IMR-90 (cell line): Measurements from ENCODE around the gene SSU72. TPM values are rescaled to one million over a fixed set of nuclear protein-coding genes. Genes with fewer than 3 reads are reported as not detected.

Source experiments
- ATAC-seq: fragments of 200-7000 bp; cut with Tn5 transposase; 2 replicates; pipeline ENCODE4 v1.9.1; 2020; ENCODE audit warnings: low read depth, mild to moderate bottlenecking, moderate library complexity
- BruUV-seq: library from RNA; stranded (reverse); fragments of 400-500 nt; replicated peaks from 2 replicates; lab custom pipeline; 2021; lab: Mats Ljungman, UMichigan
- CTCF ChIA-PET: fragments of 300-600 bp; formaldehyde crosslinking; extraction: SDS; loops from one replicate; lab custom pipeline; 2021; ENCODE audit warnings: antibody characterized with exemption; lab: Yijun Ruan, JAX
- POLR2A ChIA-PET: fragments of 300-600 bp; sonication (Branson Sonifier 250); formaldehyde crosslinking; loops from one replicate; lab custom pipeline; 2022; ENCODE audit warnings: antibody characterized with exemption; ENCODE audit not compliant: unreplicated experiment; lab: Charles Lee
- DNase-seq: peaks from one replicate; pipeline ENCODE4 v3.0.0; 2013
- H2AFZ ChIP-seq: replicated peaks from 2 replicates; pipeline ENCODE3; 2013; ENCODE audit warnings: low read length, mild to moderate bottlenecking; ENCODE audit not compliant: poor library complexity
- H2AK5ac ChIP-seq: 2 replicates; pipeline ENCODE4 v1.6.1; 2013; ENCODE audit warnings: low read depth, low read length, inconsistent platforms
- H2AK9ac ChIP-seq: replicated peaks from 2 replicates; pipeline ENCODE3; 2013; ENCODE audit warnings: mild to moderate bottlenecking, low read depth, low read length, moderate library complexity; ENCODE audit not compliant: poor library complexity
- H2BK120ac ChIP-seq: 2 replicates; pipeline ENCODE4 v1.6.1; 2013; ENCODE audit warnings: low read depth, low read length, inconsistent platforms
- H2BK15ac ChIP-seq: 3 replicates; pipeline ENCODE4 v1.6.1; 2013; ENCODE audit warnings: low read depth, low read length, inconsistent platforms
- H2BK20ac ChIP-seq: 2 replicates; pipeline ENCODE4 v1.6.1; 2013; ENCODE audit warnings: low read depth, mild to moderate bottlenecking, inconsistent platforms, low read length, moderate library complexity
- H2BK5ac ChIP-seq: 2 replicates; pipeline ENCODE4 v1.6.1; 2013; ENCODE audit warnings: mild to moderate bottlenecking, low read depth, low read length, inconsistent platforms; ENCODE audit not compliant: poor library complexity, severe bottlenecking
- H3K14ac ChIP-seq: replicated peaks from 2 replicates; pipeline ENCODE4 v1.6.1; 2013; ENCODE audit warnings: low read depth, low read length, inconsistent platforms
- H3K18ac ChIP-seq: 2 replicates; pipeline ENCODE4 v1.6.1; 2013; ENCODE audit warnings: low read depth, low read length, control low read depth
- H3K23ac ChIP-seq: 2 replicates; pipeline ENCODE4 v1.6.1; 2013; ENCODE audit warnings: low read depth, low read length, inconsistent platforms
- H3K27ac ChIP-seq: 2 replicates; pipeline ENCODE4 v1.5.1; 2013; ENCODE audit warnings: mild to moderate bottlenecking, control low read depth, low read length; ENCODE audit not compliant: insufficient read depth
- H3K27me3 ChIP-seq: 2 replicates; pipeline ENCODE4 v1.6.1; 2013; ENCODE audit warnings: low read length; ENCODE audit not compliant: control insufficient read depth, insufficient read depth
- H3K36me3 ChIP-seq: 2 replicates; pipeline ENCODE4 v1.6.1; 2013; ENCODE audit warnings: low read length, mixed read lengths; ENCODE audit not compliant: control insufficient read depth, insufficient read depth
- H3K4ac ChIP-seq: 2 replicates; pipeline ENCODE4 v1.6.1; 2013; ENCODE audit warnings: low read depth, low read length, inconsistent platforms
- H3K4me1 ChIP-seq: 2 replicates; pipeline ENCODE4 v1.6.1; 2013; ENCODE audit warnings: low read length, mixed read lengths; ENCODE audit not compliant: control insufficient read depth, insufficient read depth
- H3K4me2 ChIP-seq: 2 replicates; pipeline ENCODE4 v1.6.1; 2013; ENCODE audit warnings: low read depth, mild to moderate bottlenecking, control low read depth, low read length, moderate library complexity
- H3K4me3 ChIP-seq: 2 replicates; pipeline ENCODE4 v1.5.1; 2013; ENCODE audit warnings: low read depth, mild to moderate bottlenecking, control low read depth, low read length, moderate library complexity; ENCODE audit not compliant: insufficient read depth
- H3K56ac ChIP-seq: 2 replicates; pipeline ENCODE4 v1.6.1; 2013; ENCODE audit warnings: low read length, inconsistent platforms; ENCODE audit not compliant: insufficient read depth; ENCODE audit errors: extremely low read depth
- H3K79me1 ChIP-seq, 2 experiments: 2 replicates each; pipeline ENCODE4 v1.6.1; 2013; ENCODE audit warnings: low read length in 2 of 2, inconsistent platforms in 1 of 2, low read depth in 1 of 2
- H3K9ac ChIP-seq: 2 replicates; pipeline ENCODE4 v1.6.1; 2013; ENCODE audit warnings: low read depth, low read length, control low read depth
- H3K9me1 ChIP-seq: 2 replicates; pipeline ENCODE4 v1.6.1; 2013; ENCODE audit warnings: low read length, inconsistent platforms; ENCODE audit not compliant: insufficient read depth
- H3K9me3 ChIP-seq: 2 replicates; pipeline ENCODE4 v1.6.1; 2013; ENCODE audit warnings: low read length; ENCODE audit not compliant: control insufficient read depth, insufficient read depth
- H4K20me1 ChIP-seq: 2 replicates; pipeline ENCODE4 v1.6.1; 2013; ENCODE audit warnings: low read length, inconsistent platforms; ENCODE audit not compliant: insufficient read depth
- H4K5ac ChIP-seq: 2 replicates; pipeline ENCODE4 v1.6.1; 2013; ENCODE audit warnings: mild to moderate bottlenecking, low read depth, low read length, control low read depth
- H4K8ac ChIP-seq, 2 experiments: 2 replicates each; pipeline ENCODE4 v1.6.1; 2013; ENCODE audit warnings: low read depth in 2 of 2, low read length in 2 of 2, control low read depth in 1 of 2, inconsistent platforms in 1 of 2
- H4K91ac ChIP-seq: 2 replicates; pipeline ENCODE4 v1.6.1; 2013; ENCODE audit warnings: low read depth, low read length, inconsistent platforms; ENCODE audit not compliant: insufficient read depth
- CHD1 ChIP-seq: IDR thresholded peaks from 2 replicates; pipeline ENCODE4 v1.6.1; 2012; ENCODE audit warnings: low read depth, low read length, improper control_type of control experiment
- NFE2L2 ChIP-seq: fragments of 150-350 bp; IDR thresholded peaks from 2 replicates; pipeline ENCODE4 v1.6.1; 2016; ENCODE audit warnings: low read depth, mild to moderate bottlenecking, low read length
- USF2 ChIP-seq: fragments of 150-350 bp; IDR thresholded peaks from 2 replicates; pipeline ENCODE4 v1.6.1; 2017; ENCODE audit warnings: mild to moderate bottlenecking, antibody characterized with exemption, low read length, low read depth
- WGBS, 2 experiments: methylation state at CpG; one replicate each; pipeline versions ENCODE4 v1.1.5 to v1.1.7; 2013; ENCODE audit warnings: missing lambda C conversion rate in 2 of 2; ENCODE audit not compliant: insufficient read length in 1 of 2; ENCODE audit errors: extremely low coverage in 2 of 2; 5-methylcytosine and 5-hydroxymethylcytosine counted together
- dilution Hi-C: fragments of 300-500 bp; cut with HindIII; formaldehyde crosslinking; loops from one replicate; pipeline ENCODE4 v1.14.3; 2018; ENCODE audit warnings: low sequenced_read_pairs; ENCODE audit not compliant: unreplicated experiment
- in situ Hi-C: fragments of 300-500 bp; cut with MboI; formaldehyde crosslinking; loops from 3 replicates; pipeline ENCODE4 v1.14.3; 2019; ENCODE audit warnings: low sequenced_read_pairs, inconsistent platforms, mixed read lengths
- intact Hi-C: fragments of 100-400 bp; cut with micrococcal nuclease; formaldehyde crosslinking; loops from 2 replicates; pipeline ENCODE4 v1.10.0; 2022
- polyA plus RNA-seq, 3 experiments: library from polyadenylated mRNA; depleted of rRNA; stranded (reverse); fragments of >200 nt; gene quantifications; 2 replicates each; pipeline ENCODE4 v1.2.3, GENCODE V29; 2012; ENCODE audit warnings: low replicate concordance in 1 of 3
- total RNA-seq: library from RNA; depleted of rRNA; stranded (reverse); fragments of >200 nt; gene quantifications from 2 replicates; pipeline ENCODE4 v1.2.3, GENCODE V29; 2012
- TF ChIP-seq, protein P1 (sequence below): conservative IDR thresholded peaks from 2 replicates; pipeline ENCODE4 v1.5.1; 2012; ENCODE audit warnings: mild to moderate bottlenecking, low read depth, low read length, improper control_type of control experiment

Gene SSU72
- total and polyA plus RNA-seq, 2 of the 4 experiments (the other 2 are of a cell fraction) = 33.7 to 88.4 TPM

- Histone ChIP-seq H3K4ac (no peak overlapping the region), H3K9ac (no peak overlapping the region), H3K56ac (no peak overlapping the region), H3K23ac (no peak overlapping the region), H2AFZ (no peak overlapping the region), H3K79me1 (peaks cover 18 to 69% of the 10 kb centered on the region in 2 experiments), H2BK5ac (no peak overlapping the region), H3K27ac (no peak overlapping the region), H3K27me3 (no peaks in the 10 kb centered on the region), H3K14ac (no peak overlapping the region), H3K18ac (no peak overlapping the region), H3K9me1 (peaks cover 19% of the 10 kb centered on the region; the same call in 1 of the 2 replicates), H4K5ac (no peak overlapping the region), H2AK5ac (no peak overlapping the region), H4K20me1 (peaks cover 70% of the 10 kb centered on the region), H3K4me1 (peaks cover 2% of the 10 kb centered on the region; the same call in 1 of the 2 replicates), H3K4me3 (no peak overlapping the region), H3K9me3 (no peaks in the 10 kb centered on the region), H2AK9ac (no peak overlapping the region), H4K8ac (no peak overlapping the region), H2BK20ac (no peak overlapping the region), H3K4me2 (no peak overlapping the region), H2BK15ac (no peak overlapping the region), H2BK120ac (no peak overlapping the region), H4K91ac (no peak overlapping the region), H3K36me3 (peaks cover 54% of the 10 kb centered on the region)
- no TSS peak for BruUV-seq
- WGBS, 2 experiments = 97% methylated on average over 11 of the region's 12 CpGs; no CpG with 5 or more reads in 1 of the 2 experiments
- ChIA-PET CTCF (no interaction called here), POLR2A (no interaction called here)
- intact Hi-C loops = no loop called here
- in situ Hi-C loops = no loop called here
- ATAC-seq (no peak), DNase-seq (no peak)
- TF ChIP-seq USF2 (no peak), NFE2L2 (no peak), CHD1 (no peak)
- TF ChIP-seq, protein P1, sequence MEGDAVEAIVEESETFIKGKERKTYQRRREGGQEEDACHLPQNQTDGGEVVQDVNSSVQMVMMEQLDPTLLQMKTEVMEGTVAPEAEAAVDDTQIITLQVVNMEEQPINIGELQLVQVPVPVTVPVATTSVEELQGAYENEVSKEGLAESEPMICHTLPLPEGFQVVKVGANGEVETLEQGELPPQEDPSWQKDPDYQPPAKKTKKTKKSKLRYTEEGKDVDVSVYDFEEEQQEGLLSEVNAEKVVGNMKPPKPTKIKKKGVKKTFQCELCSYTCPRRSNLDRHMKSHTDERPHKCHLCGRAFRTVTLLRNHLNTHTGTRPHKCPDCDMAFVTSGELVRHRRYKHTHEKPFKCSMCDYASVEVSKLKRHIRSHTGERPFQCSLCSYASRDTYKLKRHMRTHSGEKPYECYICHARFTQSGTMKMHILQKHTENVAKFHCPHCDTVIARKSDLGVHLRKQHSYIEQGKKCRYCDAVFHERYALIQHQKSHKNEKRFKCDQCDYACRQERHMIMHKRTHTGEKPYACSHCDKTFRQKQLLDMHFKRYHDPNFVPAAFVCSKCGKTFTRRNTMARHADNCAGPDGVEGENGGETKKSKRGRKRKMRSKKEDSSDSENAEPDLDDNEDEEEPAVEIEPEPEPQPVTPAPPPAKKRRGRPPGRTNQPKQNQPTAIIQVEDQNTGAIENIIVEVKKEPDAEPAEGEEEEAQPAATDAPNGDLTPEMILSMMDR = no peak
- dilution Hi-C loops = no loop called here
Measured at GRCh38 chr1:1563688-1564087, 11.0 kb downstream of the SSU72 start.
